OCI-LY1 (cell line): Measurements from ENCODE around the gene SOCS1.

Source experiments
- H2AFZ ChIP-seq: fragments of 200-600 bp; sonication (generic), shearing (Covaris generic); 2 replicates; pipeline ENCODE4 v1.6.0; 2014; ENCODE audit warnings: antibody characterized with exemption, mild to moderate bottlenecking, low read length
- H3F3A ChIP-seq: fragments of 200-600 bp; sonication (generic), shearing (Covaris generic); 2 replicates; pipeline ENCODE4 v1.6.0; 2014; ENCODE audit warnings: mild to moderate bottlenecking, antibody characterized with exemption, low read length, moderate library complexity; ENCODE audit not compliant: insufficient read depth
- H3K27ac ChIP-seq: fragments of 200-600 bp; sonication (generic); 2 replicates; pipeline ENCODE4 v1.5.1; 2014; ENCODE audit warnings: low read length, mixed run types, mild to moderate bottlenecking, low read depth; ENCODE audit not compliant: poor library complexity, severe bottlenecking
- H3K27me3 ChIP-seq: fragments of 200-600 bp; sonication (generic); 2 replicates; pipeline ENCODE4 v1.6.0; 2014; ENCODE audit warnings: antibody characterized with exemption, mild to moderate bottlenecking, low read length, moderate library complexity; ENCODE audit not compliant: insufficient read depth
- H3K36me3 ChIP-seq: fragments of 200-600 bp; sonication (generic); 2 replicates; pipeline ENCODE4 v1.6.1; 2014; ENCODE audit warnings: mild to moderate bottlenecking, antibody characterized with exemption, low read length, moderate library complexity, mixed read lengths; ENCODE audit not compliant: insufficient read depth
- H3K4me1 ChIP-seq: fragments of 200-600 bp; sonication (generic); 2 replicates; pipeline ENCODE4 v1.5.1; 2014; ENCODE audit warnings: mild to moderate bottlenecking, low read length, moderate library complexity; ENCODE audit not compliant: insufficient read depth, severe bottlenecking
- H3K4me2 ChIP-seq: fragments of 200-600 bp; sonication (generic), shearing (Covaris generic); 2 replicates; pipeline ENCODE4 v1.6.1; 2014; ENCODE audit warnings: low read length
- H3K4me3 ChIP-seq: fragments of 200-600 bp; sonication (generic); 2 replicates; pipeline ENCODE4 v1.5.1; 2014; ENCODE audit warnings: low read length, low read depth, mild to moderate bottlenecking, mixed read lengths; ENCODE audit not compliant: poor library complexity, severe bottlenecking
- H3K79me2 ChIP-seq: fragments of 200-600 bp; shearing (Covaris generic); 2 replicates; pipeline ENCODE4 v1.6.1; 2016; ENCODE audit warnings: mixed run types, low read length, mixed read lengths; ENCODE audit not compliant: insufficient read depth
- H3K9ac ChIP-seq: fragments of 200-600 bp; sonication (generic), shearing (Covaris generic); 2 replicates; pipeline ENCODE4 v1.6.1; 2014; ENCODE audit warnings: mild to moderate bottlenecking, low read length, mixed read lengths
- H3K9me2 ChIP-seq: fragments of 200-600 bp; sonication (generic), shearing (Covaris generic); 2 replicates; pipeline ENCODE4 v1.6.1; 2014; ENCODE audit warnings: low read depth, mild to moderate bottlenecking, low read length, mixed read lengths
- H3K9me3 ChIP-seq: fragments of 200-600 bp; shearing (Covaris generic); 2 replicates; pipeline ENCODE4 v1.6.1; 2014; ENCODE audit warnings: low read length, mixed read lengths
- H4K20me1 ChIP-seq: fragments of 200-600 bp; sonication (generic), shearing (Covaris generic); 2 replicates; pipeline ENCODE4 v1.6.0; 2016; ENCODE audit warnings: mild to moderate bottlenecking, low read length; ENCODE audit not compliant: insufficient read depth
- EZH2 ChIP-seq: fragments of 200-600 bp; sonication (generic), shearing (Covaris generic); IDR thresholded peaks from 2 replicates; pipeline ENCODE4 v1.8.0; 2017; ENCODE audit warnings: borderline replicate concordance, mixed run types, mild to moderate bottlenecking, antibody characterized with exemption, low read length, moderate library complexity, mixed read lengths
- TF ChIP-seq, protein P1 (sequence below): fragments of 200-600 bp; sonication (generic), shearing (Covaris generic); IDR thresholded peaks from 2 replicates; pipeline ENCODE4 v1.5.1; 2017; ENCODE audit warnings: mild to moderate bottlenecking, antibody characterized with exemption, low read length, moderate library complexity, mixed read lengths

Gene SOCS1

DNA sequence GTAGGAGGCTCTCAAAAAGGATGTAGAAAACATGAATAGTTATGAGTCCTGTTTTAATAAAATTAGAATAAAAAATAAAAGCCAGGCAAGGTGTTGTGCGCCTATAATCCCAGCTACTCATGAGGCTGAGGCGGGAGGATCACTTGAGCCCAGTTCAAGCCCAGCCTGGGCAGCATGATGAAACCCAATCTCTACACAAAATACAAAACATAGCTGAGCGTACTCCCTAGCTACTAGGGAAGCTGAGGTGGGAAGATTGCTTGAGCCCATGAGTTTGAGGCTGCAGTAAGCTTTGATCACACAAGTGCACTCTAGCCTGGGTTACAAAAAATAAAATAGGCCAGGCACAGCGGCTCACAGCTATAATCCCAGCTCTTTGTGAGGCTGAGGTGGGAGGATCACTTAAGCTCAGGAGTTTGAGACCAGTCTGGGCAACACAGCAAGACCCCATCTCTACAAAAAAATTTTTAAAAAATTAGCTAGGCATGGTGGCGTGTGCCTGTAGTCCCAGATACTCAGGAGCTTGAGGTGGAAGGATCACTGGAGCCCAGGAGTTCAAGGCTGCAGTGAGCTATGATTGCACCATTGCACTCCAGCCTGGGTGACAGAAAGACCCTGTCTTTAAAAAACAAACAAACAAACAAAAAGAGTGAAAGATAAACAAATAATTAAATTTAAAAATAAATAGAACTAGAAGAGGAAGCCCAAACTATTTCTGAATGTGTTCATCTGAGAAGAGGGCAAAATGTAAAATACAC is 42.3 kb upstream of the SOCS1 start:
- no peaks in the 10 kb centered on the region for H3K27me3 ChIP-seq
- no peak overlapping the region for H2AFZ ChIP-seq
- no peaks in the 10 kb centered on the region for H3K79me2 ChIP-seq
- H3F3A ChIP-seq = peaks cover 8% of the 10 kb centered on the region
- H4K20me1 ChIP-seq = no peaks in the 10 kb centered on the region
- H3K9ac ChIP-seq = peak overlapping the region; percentile 59
- H3K4me3 ChIP-seq = peak overlapping the region; percentile 18
- H3K4me1 ChIP-seq = peaks cover 74% of the 10 kb centered on the region
- peak overlapping the region; percentile 45 for H3K4me2 ChIP-seq
- no peaks in the 10 kb centered on the region for H3K9me3 ChIP-seq
- TF ChIP-seq, protein P1, sequence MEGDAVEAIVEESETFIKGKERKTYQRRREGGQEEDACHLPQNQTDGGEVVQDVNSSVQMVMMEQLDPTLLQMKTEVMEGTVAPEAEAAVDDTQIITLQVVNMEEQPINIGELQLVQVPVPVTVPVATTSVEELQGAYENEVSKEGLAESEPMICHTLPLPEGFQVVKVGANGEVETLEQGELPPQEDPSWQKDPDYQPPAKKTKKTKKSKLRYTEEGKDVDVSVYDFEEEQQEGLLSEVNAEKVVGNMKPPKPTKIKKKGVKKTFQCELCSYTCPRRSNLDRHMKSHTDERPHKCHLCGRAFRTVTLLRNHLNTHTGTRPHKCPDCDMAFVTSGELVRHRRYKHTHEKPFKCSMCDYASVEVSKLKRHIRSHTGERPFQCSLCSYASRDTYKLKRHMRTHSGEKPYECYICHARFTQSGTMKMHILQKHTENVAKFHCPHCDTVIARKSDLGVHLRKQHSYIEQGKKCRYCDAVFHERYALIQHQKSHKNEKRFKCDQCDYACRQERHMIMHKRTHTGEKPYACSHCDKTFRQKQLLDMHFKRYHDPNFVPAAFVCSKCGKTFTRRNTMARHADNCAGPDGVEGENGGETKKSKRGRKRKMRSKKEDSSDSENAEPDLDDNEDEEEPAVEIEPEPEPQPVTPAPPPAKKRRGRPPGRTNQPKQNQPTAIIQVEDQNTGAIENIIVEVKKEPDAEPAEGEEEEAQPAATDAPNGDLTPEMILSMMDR = no peak
- TF ChIP-seq EZH2 = no peak
- no peaks in the 10 kb centered on the region for H3K36me3 ChIP-seq
- H3K9me2 ChIP-seq = no peaks in the 10 kb centered on the region
- H3K27ac ChIP-seq = peak overlapping the region; percentile 98

DNA sequence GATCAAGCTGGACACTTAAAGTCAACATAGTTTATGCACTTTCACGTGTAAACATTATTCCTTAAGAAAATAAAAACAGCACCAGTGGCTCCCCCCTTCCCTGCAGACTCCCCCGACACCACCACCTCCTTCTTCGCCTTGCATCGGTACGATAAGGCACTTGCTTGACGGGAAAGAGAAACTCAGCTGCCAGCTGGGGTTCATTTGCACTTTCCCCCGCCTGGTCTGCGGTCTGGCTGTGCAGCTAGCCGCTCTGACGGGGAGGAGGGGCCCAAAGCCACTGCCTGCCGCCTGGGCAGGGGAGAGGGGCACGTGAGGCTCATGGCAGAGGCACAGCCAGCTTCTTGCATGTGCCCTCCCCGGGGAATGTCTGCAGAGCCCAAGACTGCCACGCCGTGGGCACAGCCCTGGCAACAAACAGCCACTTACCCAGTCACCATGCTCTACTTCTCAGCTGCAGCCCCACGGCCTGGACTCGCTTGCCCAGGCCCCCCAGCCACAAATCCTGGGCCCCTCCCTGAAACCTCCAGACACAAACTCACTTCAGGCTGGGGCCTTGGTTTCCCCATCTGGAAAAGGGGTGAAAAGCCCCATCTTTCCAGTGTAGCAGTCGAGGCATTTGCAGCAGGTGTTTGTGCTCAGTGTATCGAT is 41.6 kb upstream of the SOCS1 start:
- Histone ChIP-seq H3K4me1 (peaks cover 76% of the 10 kb centered on the region), H3K36me3 (no peaks in the 10 kb centered on the region), H3K79me2 (no peaks in the 10 kb centered on the region), H2AFZ (no peak overlapping the region), H4K20me1 (no peaks in the 10 kb centered on the region), H3K9me2 (no peaks in the 10 kb centered on the region), H3K27me3 (no peaks in the 10 kb centered on the region), H3K9ac (peak overlapping the region; percentile 59), H3K9me3 (no peaks in the 10 kb centered on the region), H3F3A (peaks cover 8% of the 10 kb centered on the region), H3K27ac (peak overlapping the region; percentile 98), H3K4me2 (peak overlapping the region; percentile 62), H3K4me3 (peak overlapping the region; percentile 22)
- TF ChIP-seq, protein P1 = peak; percentile 50
- no peak for TF ChIP-seq EZH2

GRCh38 chr16:11296706-11297491 is 40.9 kb upstream of the SOCS1 start:
- Histone ChIP-seq H3K79me2 (no peaks in the 10 kb centered on the region), H3K9me3 (no peaks in the 10 kb centered on the region), H3K4me3 (peak overlapping the region; percentile 22), H3K9me2 (no peaks in the 10 kb centered on the region), H3K4me1 (peaks cover 76% of the 10 kb centered on the region), H3F3A (peaks cover 8% of the 10 kb centered on the region), H3K9ac (peak overlapping the region; percentile 59), H2AFZ (no peak overlapping the region), H3K36me3 (no peaks in the 10 kb centered on the region), H3K27me3 (no peaks in the 10 kb centered on the region), H4K20me1 (no peaks in the 10 kb centered on the region), H3K27ac (peak overlapping the region; percentile 98), H3K4me2 (peak overlapping the region; percentile 62)
- no peak for TF ChIP-seq EZH2
- TF ChIP-seq, protein P1 = no peak
